SU-DHL-6 (cell line): ENCODE results near the gene IGFLR1.

Experiments
- EZH2phosphoT487 ChIP-seq: fragments of 200-600 bp; sonication (generic), shearing (Covaris generic); conservative IDR thresholded peaks from 2 replicates; pipeline ENCODE4 v1.6.1; 2018; ENCODE audit warnings: mild to moderate bottlenecking, antibody characterized with exemption, low read length, moderate library complexity, mixed read lengths
- TF ChIP-seq, protein P1 (sequence below): fragments of 200-600 bp; sonication (generic); IDR thresholded peaks from one replicate; pipeline ENCODE4 v1.5.1; 2017; ENCODE audit warnings: antibody characterized with exemption, mild to moderate bottlenecking, low read length, moderate library complexity; ENCODE audit not compliant: insufficient read depth, poor library complexity, severe bottlenecking

DNA sequence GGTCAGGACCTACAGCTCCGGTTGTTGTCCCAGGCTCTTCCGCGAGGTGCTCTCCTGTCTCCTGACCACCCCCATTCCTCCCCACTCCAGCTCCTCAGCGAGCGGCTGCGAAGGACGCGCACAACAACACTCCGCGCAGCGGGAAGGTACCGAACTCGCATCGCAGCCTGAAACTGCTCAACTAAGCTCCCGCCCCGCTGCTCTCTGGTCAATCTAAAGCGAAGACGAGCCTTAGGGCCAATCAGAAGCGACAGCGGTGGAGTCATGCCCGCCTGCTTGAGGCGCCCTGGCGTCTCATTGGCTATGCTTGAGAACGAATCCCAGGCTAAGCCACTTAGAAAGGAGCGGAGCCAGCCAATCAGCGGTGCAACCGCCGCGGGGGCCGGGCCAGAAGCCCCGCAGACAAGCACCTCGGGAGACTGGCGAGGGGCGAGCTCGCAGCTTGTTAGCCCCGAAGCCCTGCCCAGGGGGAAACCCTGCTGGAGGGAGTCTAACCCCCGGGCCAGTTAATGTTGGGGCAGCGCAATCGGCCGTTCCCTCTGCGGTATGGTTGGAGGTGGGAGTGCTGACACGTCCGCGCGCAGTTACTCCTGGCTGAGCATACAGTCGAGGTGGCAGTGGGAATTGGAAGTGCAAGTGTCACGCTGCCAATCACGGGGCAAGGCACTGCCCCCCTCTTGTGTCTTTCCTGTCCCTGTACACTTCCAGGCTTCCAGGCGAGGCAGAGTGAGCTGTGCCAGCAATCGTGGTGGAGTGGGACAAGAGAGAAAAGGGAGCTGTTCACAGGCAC, 39.8 kb downstream of the IGFLR1 start:
- TF ChIP-seq, protein P1, sequence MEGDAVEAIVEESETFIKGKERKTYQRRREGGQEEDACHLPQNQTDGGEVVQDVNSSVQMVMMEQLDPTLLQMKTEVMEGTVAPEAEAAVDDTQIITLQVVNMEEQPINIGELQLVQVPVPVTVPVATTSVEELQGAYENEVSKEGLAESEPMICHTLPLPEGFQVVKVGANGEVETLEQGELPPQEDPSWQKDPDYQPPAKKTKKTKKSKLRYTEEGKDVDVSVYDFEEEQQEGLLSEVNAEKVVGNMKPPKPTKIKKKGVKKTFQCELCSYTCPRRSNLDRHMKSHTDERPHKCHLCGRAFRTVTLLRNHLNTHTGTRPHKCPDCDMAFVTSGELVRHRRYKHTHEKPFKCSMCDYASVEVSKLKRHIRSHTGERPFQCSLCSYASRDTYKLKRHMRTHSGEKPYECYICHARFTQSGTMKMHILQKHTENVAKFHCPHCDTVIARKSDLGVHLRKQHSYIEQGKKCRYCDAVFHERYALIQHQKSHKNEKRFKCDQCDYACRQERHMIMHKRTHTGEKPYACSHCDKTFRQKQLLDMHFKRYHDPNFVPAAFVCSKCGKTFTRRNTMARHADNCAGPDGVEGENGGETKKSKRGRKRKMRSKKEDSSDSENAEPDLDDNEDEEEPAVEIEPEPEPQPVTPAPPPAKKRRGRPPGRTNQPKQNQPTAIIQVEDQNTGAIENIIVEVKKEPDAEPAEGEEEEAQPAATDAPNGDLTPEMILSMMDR, result no peak
- no peak for TF ChIP-seq EZH2phosphoT487
